GM12878 (cell line): ENCODE data around the gene THEM4. TPM values are rescaled to one million over a fixed set of nuclear protein-coding genes. Genes with fewer than 3 reads are reported as not detected.

Source experiments
- ATAC-seq: fragments of 200-7000 bp; cut with Tn5 transposase; 3 replicates; pipeline ENCODE4 v1.9.1; 2020; ENCODE audit warnings: mild to moderate bottlenecking, moderate library complexity
- BruUV-seq: library from RNA; stranded (reverse); fragments of 400-500 nt; replicated peaks from 2 replicates; lab custom pipeline; 2021; lab: Mats Ljungman, UMichigan
- CTCF ChIA-PET: fragments of 300-600 bp; sonication (Branson Sonifier 250); formaldehyde crosslinking; extraction: SDS; loops from one replicate; lab custom pipeline; 2021; ENCODE audit warnings: inconsistent platforms; lab: Yijun Ruan, JAX
- POLR2A ChIA-PET: fragments of 350-600 bp; formaldehyde crosslinking; extraction: SDS; loops from one replicate; lab custom pipeline; 2021; ENCODE audit warnings: inconsistent platforms; lab: Charles Lee
- RAD21 ChIA-PET: fragments of 300-600 bp; sonication (Branson Sonifier 250); formaldehyde crosslinking; loops from one replicate; lab custom pipeline; 2023; ENCODE audit warnings: antibody characterized with exemption; ENCODE audit not compliant: unreplicated experiment; lab: Charles Lee
- SMC1A ChIA-PET: fragments of 300-600 bp; sonication (Branson Sonifier 250); formaldehyde crosslinking; loops from one replicate; lab custom pipeline; 2023; ENCODE audit not compliant: unreplicated experiment, uncharacterized antibody; lab: Charles Lee
- DNase-seq: peaks from one replicate; pipeline ENCODE4 v3.0.0-alpha.2; 2011; ENCODE audit warnings: low read depth, low spot score
- FAIRE-seq: peaks from 3 replicates; lab custom pipeline; 2011; peaks lifted over from hg19 to GRCh38; lab: Jason Lieb, UNC
- H2AFZ ChIP-seq: 2 replicates; pipeline ENCODE4 v1.6.0; 2011; ENCODE audit warnings: low read depth, low read length, control low read depth; ENCODE audit not compliant: control insufficient read depth
- H3K27ac ChIP-seq: 2 replicates; pipeline ENCODE4 v1.5.1; 2011; ENCODE audit warnings: control low read depth; ENCODE audit not compliant: control insufficient read depth, insufficient read depth
- H3K27me3 ChIP-seq, 2 experiments: replicated peaks in 1 of 2; 2 replicates each; pipeline versions ENCODE4 v1.6.0 to v1.6.1; 2011; ENCODE audit warnings: low read length in 1 of 2; ENCODE audit not compliant: control insufficient read depth in 2 of 2, insufficient read depth in 2 of 2
- H3K36me3 ChIP-seq, 2 experiments: 2 replicates each; pipeline ENCODE4 v1.5.1; 2011; ENCODE audit warnings: low read length in 1 of 2; ENCODE audit not compliant: control insufficient read depth in 2 of 2, insufficient read depth in 2 of 2
- H3K4me1 ChIP-seq: 2 replicates; pipeline ENCODE4 v1.6.1; 2011; ENCODE audit warnings: mild to moderate bottlenecking, low read length, moderate library complexity, mixed read lengths; ENCODE audit not compliant: control insufficient read depth, insufficient read depth
- H3K4me2 ChIP-seq: 2 replicates; pipeline ENCODE4 v1.6.0; 2011; ENCODE audit warnings: control low read depth; ENCODE audit not compliant: control insufficient read depth, insufficient read depth
- H3K4me3 ChIP-seq: fragments of 200-600 bp; sonication (generic); 2 replicates; pipeline ENCODE4 v1.5.1; 2016
- H3K79me2 ChIP-seq: 2 replicates; pipeline ENCODE4 v1.6.0; 2011; ENCODE audit warnings: low read length; ENCODE audit not compliant: control insufficient read depth, insufficient read depth
- H3K9ac ChIP-seq: 2 replicates; pipeline ENCODE4 v1.8.0; 2011; ENCODE audit warnings: low read length, control low read depth, mixed read lengths; ENCODE audit not compliant: control insufficient read depth, insufficient read depth
- H3K9me3 ChIP-seq: replicated peaks from 3 replicates; pipeline ENCODE4 v1.5.1; 2011; ENCODE audit warnings: mild to moderate bottlenecking, low read length; ENCODE audit not compliant: control insufficient read depth, insufficient read depth
- H4K20me1 ChIP-seq: 2 replicates; pipeline ENCODE4 v1.6.0; 2011; ENCODE audit not compliant: control insufficient read depth, insufficient read depth
- BACH1 ChIP-seq: fragments of 450-650 bp; IDR thresholded peaks from 2 replicates; pipeline ENCODE4 v1.6.1; 2017; ENCODE audit warnings: mild to moderate bottlenecking, borderline replicate concordance
- CEBPB ChIP-seq, 2 experiments: fragments of 150-350 bp in 1 of 2; IDR thresholded peaks; 2 replicates each; pipeline ENCODE4 v1.6.1; 2012 to 2014; ENCODE audit warnings: low read depth in 2 of 2, low read length in 2 of 2, borderline replicate concordance in 1 of 2, inconsistent platforms in 1 of 2
- HDAC6 ChIP-seq: fragments of 200-600 bp; sonication (generic); IDR thresholded peaks from one replicate; pipeline ENCODE4 v1.8.0; 2017; ENCODE audit warnings: antibody characterized with exemption; ENCODE audit not compliant: unreplicated experiment
- JUNB ChIP-seq: IDR thresholded peaks from 2 replicates; pipeline ENCODE4 v1.6.1; 2016; ENCODE audit warnings: antibody characterized with exemption, mild to moderate bottlenecking
- KLF5 ChIP-seq: fragments of 450-650 bp; IDR thresholded peaks from 2 replicates; pipeline ENCODE4 v1.6.1; 2014; ENCODE audit warnings: mild to moderate bottlenecking; ENCODE audit not compliant: partially characterized antibody
- NFYA ChIP-seq: IDR thresholded peaks from 2 replicates; pipeline ENCODE4 v1.6.1; 2011; ENCODE audit warnings: low read depth, mild to moderate bottlenecking, low read length, improper control_type of control experiment, borderline replicate concordance
- RAD21 ChIP-seq: IDR thresholded peaks from 2 replicates; pipeline ENCODE4 v1.6.1; 2011; ENCODE audit warnings: mild to moderate bottlenecking, low read depth, low read length, moderate library complexity; ENCODE audit not compliant: insufficient read depth
- TCF7 ChIP-seq: IDR thresholded peaks from 2 replicates; pipeline ENCODE4 v1.6.1; 2014; ENCODE audit warnings: antibody characterized with exemption, borderline replicate concordance
- YBX1 ChIP-seq: fragments of 450-650 bp; IDR thresholded peaks from 2 replicates; pipeline ENCODE4 v1.6.1; 2016; ENCODE audit warnings: antibody characterized with exemption
- ZSCAN29 ChIP-seq: fragments of 450-650 bp; IDR thresholded peaks from 2 replicates; pipeline ENCODE4 v1.6.1; 2017; ENCODE audit warnings: mild to moderate bottlenecking, moderate library complexity
- WGBS: methylation state at CpG from one replicate; pipeline ENCODE4 v1.1.6; 2016; ENCODE audit warnings: low lambda C conversion rate; ENCODE audit not compliant: insufficient replicate concordance, insufficient coverage; ENCODE audit errors: missing lambda C conversion rate; 5-methylcytosine and 5-hydroxymethylcytosine counted together
- in situ Hi-C: fragments of 300-500 bp; cut with MboI; formaldehyde crosslinking; loops from 9 replicates; pipeline ENCODE4 v1.14.3; 2018; ENCODE audit warnings: mixed read lengths
- intact Hi-C: fragments of 100-400 bp; cut with micrococcal nuclease; formaldehyde crosslinking; loops from one replicate; pipeline ENCODE4 v1.14.2; 2022; ENCODE audit not compliant: unreplicated experiment
- polyA plus RNA-seq, 11 experiments: library from polyadenylated mRNA; depleted of rRNA in 4 of 11; unstranded in 6 of 11; stranded (reverse) in 5 of 11; fragments of >200 nt; fragmentation: Nextera tagmentation in 4 of 11; fragmentation: Illumina TruSeq in 1 of 11; extraction: Ambion mirVana in 4 of 11; extraction: Trizol in 1 of 11; gene quantifications; 1 replicate in 1 of 11; 2 replicates in 10 of 11; pipeline versions ENCODE4 v1.2.1 to v1.2.3, GENCODE V29; 2011 to 2016; ENCODE audit warnings: inconsistent platforms in 2 of 11, missing spikeins in 2 of 11, low read depth in 1 of 11
- total RNA-seq, 4 experiments: library from RNA; depleted of rRNA in 3 of 4; stranded (reverse); fragments of >200 nt in 3 of 4; fragmentation: Illumina TruSeq in 1 of 4; extraction: Trizol in 1 of 4; gene quantifications; 2 replicates each; pipeline versions ENCODE4 v1.2.1 to v1.2.3, GENCODE V29; 2013 to 2021
- TF ChIP-seq, protein P1 (sequence below): fragments of 450-650 bp; IDR thresholded peaks from 2 replicates; pipeline ENCODE4 v1.6.1; 2017; ENCODE audit warnings: mild to moderate bottlenecking, moderate library complexity
- TF ChIP-seq, protein P2 (sequence below): IDR thresholded peaks from 2 replicates; pipeline ENCODE4 v1.6.1; 2011; ENCODE audit warnings: mild to moderate bottlenecking, low read depth, low read length, moderate library complexity; ENCODE audit not compliant: insufficient replicate concordance

The THEM4 gene
- total and polyA plus RNA-seq, 10 of the 15 experiments (the other 5 are each of a cell fraction or from before 2014, with no cell fraction given): 3.4 to 30.8 (median 17.9) TPM

- POLR2A ChIA-PET: interaction anchor here (1.9 to 2.0 kb wide), 2 partner anchors 17 to 19 kb away, joined by 8 to 9 read pairs; no protein-coding TSS in a partner anchor
- no peak overlapping the region for H2AFZ ChIP-seq
- BruUV-seq: no TSS peak
Observed at GRCh38 chr1:151841141-151841540, 68.2 kb downstream of the THEM4 start.

DNA sequence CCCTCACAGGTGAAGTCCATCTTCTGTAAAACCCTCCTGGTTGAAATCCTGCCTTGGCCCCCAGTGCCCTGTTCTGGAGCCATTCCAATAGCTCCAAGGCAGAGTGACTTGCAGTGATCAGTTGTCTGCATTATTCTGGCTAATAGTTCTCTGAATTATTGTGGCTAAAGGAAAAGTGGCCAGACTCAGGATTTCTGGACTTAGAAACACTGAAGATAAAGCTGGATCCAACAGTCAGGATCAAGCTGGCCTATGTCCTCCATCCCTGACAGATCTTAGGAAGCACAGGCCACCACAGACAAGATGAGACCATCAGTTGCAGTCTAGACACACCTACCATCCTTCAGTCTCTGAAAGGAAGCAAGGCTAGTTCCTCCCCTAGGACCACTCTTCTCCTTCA lies 68.9 kb downstream of the THEM4 start:
- DNase-seq (no peak), ATAC-seq (no peak), FAIRE-seq (no peak)
- in situ Hi-C loops: no loop called here
- BruUV-seq: TSS peak; percentile 77
- no peak overlapping the region for H3K27ac ChIP-seq
- CTCF ChIA-PET: interaction anchor here (0.6 to 1.6 kb wide), 9 partner anchors 9 to 684 kb away, joined by 3 to 4 read pairs (median 3); partner anchors contain the start of genes THEM5 and TNFAIP8L2
- peak overlapping the region; percentile 80 for H3K4me2 ChIP-seq
- no peak overlapping the region for H2AFZ ChIP-seq
- peak overlapping the region; percentile 10; the same call in 1 of the 2 replicates for H3K9ac ChIP-seq
- SMC1A ChIA-PET: interaction anchor here (0.6 to 2.1 kb wide), 12 partner anchors 8 to 539 kb away, joined by 3 to 8 read pairs (median 4); partner anchors contain the start of gene THEM4
- peaks cover 5% of the 10 kb centered on the region; the same call in 1 of the 2 replicates for H4K20me1 ChIP-seq
- intact Hi-C loops: no loop called here
- H3K4me1 ChIP-seq: peaks cover 10% of the 10 kb centered on the region; the same call in 1 of the 2 replicates
- POLR2A ChIA-PET: interaction anchor here (0.6 to 2.0 kb wide), 5 partner anchors 8 to 69 kb away, joined by 3 to 9 read pairs (median 6); partner anchors contain the start of gene THEM4
- H3K79me2 ChIP-seq: no peaks in the 10 kb centered on the region
- no peaks in the 10 kb centered on the region for H3K36me3 ChIP-seq
- peaks cover 0 to 8% of the 10 kb centered on the region in 2 experiments for H3K27me3 ChIP-seq
- H3K9me3 ChIP-seq: no peaks in the 10 kb centered on the region
- peak overlapping the region; percentile 35; the same call in 1 of the 2 replicates for H3K4me3 ChIP-seq
- RAD21 ChIA-PET: interaction anchor here (1.0 to 2.3 kb wide), 6 partner anchors 18 to 346 kb away, joined by 3 to 10 read pairs (median 4); no protein-coding TSS in a partner anchor
- TF ChIP-seq TCF7: no peak
- no peak for TF ChIP-seq ZSCAN29
- no peak for TF ChIP-seq KLF5
- no peak for TF ChIP-seq NFYA
- TF ChIP-seq, protein P1, sequence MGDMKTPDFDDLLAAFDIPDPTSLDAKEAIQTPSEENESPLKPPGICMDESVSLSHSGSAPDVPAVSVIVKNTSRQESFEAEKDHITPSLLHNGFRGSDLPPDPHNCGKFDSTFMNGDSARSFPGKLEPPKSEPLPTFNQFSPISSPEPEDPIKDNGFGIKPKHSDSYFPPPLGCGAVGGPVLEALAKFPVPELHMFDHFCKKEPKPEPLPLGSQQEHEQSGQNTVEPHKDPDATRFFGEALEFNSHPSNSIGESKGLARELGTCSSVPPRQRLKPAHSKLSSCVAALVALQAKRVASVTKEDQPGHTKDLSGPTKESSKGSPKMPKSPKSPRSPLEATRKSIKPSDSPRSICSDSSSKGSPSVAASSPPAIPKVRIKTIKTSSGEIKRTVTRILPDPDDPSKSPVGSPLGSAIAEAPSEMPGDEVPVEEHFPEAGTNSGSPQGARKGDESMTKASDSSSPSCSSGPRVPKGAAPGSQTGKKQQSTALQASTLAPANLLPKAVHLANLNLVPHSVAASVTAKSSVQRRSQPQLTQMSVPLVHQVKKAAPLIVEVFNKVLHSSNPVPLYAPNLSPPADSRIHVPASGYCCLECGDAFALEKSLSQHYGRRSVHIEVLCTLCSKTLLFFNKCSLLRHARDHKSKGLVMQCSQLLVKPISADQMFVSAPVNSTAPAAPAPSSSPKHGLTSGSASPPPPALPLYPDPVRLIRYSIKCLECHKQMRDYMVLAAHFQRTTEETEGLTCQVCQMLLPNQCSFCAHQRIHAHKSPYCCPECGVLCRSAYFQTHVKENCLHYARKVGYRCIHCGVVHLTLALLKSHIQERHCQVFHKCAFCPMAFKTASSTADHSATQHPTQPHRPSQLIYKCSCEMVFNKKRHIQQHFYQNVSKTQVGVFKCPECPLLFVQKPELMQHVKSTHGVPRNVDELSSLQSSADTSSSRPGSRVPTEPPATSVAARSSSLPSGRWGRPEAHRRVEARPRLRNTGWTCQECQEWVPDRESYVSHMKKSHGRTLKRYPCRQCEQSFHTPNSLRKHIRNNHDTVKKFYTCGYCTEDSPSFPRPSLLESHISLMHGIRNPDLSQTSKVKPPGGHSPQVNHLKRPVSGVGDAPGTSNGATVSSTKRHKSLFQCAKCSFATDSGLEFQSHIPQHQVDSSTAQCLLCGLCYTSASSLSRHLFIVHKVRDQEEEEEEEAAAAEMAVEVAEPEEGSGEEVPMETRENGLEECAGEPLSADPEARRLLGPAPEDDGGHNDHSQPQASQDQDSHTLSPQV: no peak
- TF ChIP-seq YBX1: no peak
- no peak for TF ChIP-seq JUNB
- TF ChIP-seq, protein P2, sequence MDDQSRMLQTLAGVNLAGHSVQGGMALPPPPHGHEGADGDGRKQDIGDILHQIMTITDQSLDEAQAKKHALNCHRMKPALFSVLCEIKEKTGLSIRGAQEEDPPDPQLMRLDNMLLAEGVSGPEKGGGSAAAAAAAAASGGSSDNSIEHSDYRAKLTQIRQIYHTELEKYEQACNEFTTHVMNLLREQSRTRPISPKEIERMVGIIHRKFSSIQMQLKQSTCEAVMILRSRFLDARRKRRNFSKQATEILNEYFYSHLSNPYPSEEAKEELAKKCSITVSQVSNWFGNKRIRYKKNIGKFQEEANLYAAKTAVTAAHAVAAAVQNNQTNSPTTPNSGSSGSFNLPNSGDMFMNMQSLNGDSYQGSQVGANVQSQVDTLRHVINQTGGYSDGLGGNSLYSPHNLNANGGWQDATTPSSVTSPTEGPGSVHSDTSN: no peak
- no peak for TF ChIP-seq CEBPB (IDR thresholded peaks at IDR 0.05; ENCODE audit: borderline replicate concordance in 1 of 2, low read depth in 2 of 2, low read length in 2 of 2)
- TF ChIP-seq RAD21: no peak

More at GRCh38 chr1:151841141-151841540, 68.2 kb downstream of the THEM4 start:
- Histone ChIP-seq H3K27me3 (peaks cover 0 to 8% of the 10 kb centered on the region in 2 experiments), H3K9me3 (no peaks in the 10 kb centered on the region), H3K4me1 (peaks cover 10% of the 10 kb centered on the region; the same call in 1 of the 2 replicates), H3K27ac (no peak overlapping the region), H4K20me1 (peaks cover 5% of the 10 kb centered on the region; the same call in 1 of the 2 replicates), H3K79me2 (no peaks in the 10 kb centered on the region), H3K4me3 (no peak overlapping the region), H3K9ac (no peak overlapping the region), H3K36me3 (no peaks in the 10 kb centered on the region), H3K4me2 (no peak overlapping the region)
- CTCF ChIA-PET: interaction anchor here (1.6 kb wide), 1 partner anchor 84 kb away, joined by 3 read pairs; no protein-coding TSS in a partner anchor
- TF ChIP-seq HDAC6 (no peak), BACH1 (no peak)
- SMC1A ChIA-PET: interaction anchor here (1.2 to 2.1 kb wide), 6 partner anchors 8 to 376 kb away, joined by 4 to 8 read pairs (median 6); partner anchors contain the start of gene THEM4
- FAIRE-seq (no peak), ATAC-seq (no peak), DNase-seq (no peak)
- RAD21 ChIA-PET: interaction anchor here (2.0 to 2.3 kb wide), 2 partner anchors 40 to 52 kb away, joined by 4 to 9 read pairs; no protein-coding TSS in a partner anchor
- intact Hi-C loops (no loop called here), in situ Hi-C loops (no loop called here)
- 91% methylated on average over 2 of the region's 2 CpGs for WGBS
